GM19238 (cell line): ENCODE data around the gene DIABLO.
"Not testable (repeated sequence)": the region's sequence is repeated elsewhere in the genome, so short reads cannot be mapped to it uniquely, and the experiment has no call there.

Experiments
- DNase-seq: peaks from one replicate; pipeline ENCODE4 v3.0.0; 2011; ENCODE audit warnings: low spot score; ENCODE audit not compliant: insufficient read length

Gene DIABLO

GRCh38 chr12:122208073-122208820, 17.6 kb downstream of the DIABLO start:
- DNase-seq, result no peak

GRCh38 chr12:122207391-122207790, 18.5 kb downstream of the DIABLO start:
- no peak for DNase-seq

DNA sequence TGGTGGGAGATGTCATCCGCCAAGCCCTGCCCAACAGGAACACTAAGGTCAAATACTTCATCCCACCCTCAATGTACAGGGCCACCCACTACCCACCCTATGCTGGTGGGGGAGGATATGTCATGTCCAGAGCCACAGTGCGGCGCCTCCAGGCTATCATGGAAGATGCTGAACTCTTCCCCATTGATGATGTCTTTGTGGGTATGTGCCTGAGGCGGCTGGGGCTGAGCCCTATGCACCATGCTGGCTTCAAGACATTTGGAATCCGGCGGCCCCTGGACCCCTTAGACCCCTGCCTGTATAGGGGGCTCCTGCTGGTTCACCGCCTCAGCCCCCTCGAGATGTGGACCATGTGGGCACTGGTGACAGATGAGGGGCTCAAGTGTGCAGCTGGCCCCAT, 18.9 kb downstream of the DIABLO start:
- DNase-seq, result no peak

DNA sequence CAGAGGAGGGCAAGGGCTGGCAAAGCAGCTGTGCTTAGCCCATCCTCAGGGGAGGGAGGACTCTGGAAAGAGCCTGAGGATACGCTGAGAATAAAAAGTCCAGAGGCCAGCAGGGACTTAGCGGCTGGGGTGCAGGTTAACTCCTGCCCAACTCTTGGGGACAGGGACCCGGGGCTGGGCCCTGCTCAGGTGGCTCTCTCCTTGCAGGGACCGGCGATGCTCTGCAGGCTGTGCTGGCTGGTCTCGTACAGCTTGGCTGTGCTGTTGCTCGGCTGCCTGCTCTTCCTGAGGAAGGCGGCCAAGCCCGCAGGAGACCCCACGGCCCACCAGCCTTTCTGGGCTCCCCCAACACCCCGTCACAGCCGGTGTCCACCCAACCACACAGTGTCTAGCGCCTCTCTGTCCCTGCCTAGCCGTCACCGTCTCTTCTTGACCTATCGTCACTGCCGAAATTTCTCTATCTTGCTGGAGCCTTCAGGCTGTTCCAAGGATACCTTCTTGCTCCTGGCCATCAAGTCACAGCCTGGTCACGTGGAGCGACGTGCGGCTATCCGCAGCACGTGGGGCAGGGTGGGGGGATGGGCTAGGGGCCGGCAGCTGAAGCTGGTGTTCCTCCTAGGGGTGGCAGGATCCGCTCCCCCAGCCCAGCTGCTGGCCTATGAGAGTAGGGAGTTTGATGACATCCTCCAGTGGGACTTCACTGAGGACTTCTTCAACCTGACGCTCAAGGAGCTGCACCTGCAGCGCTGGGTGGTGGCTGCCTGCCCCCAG, 19.6 kb downstream of the DIABLO start:
- DNase-seq, result no peak

GRCh38 chr12:122205053-122205925, 20.6 kb downstream of the DIABLO start:
- DNase-seq, result no peak

DNA sequence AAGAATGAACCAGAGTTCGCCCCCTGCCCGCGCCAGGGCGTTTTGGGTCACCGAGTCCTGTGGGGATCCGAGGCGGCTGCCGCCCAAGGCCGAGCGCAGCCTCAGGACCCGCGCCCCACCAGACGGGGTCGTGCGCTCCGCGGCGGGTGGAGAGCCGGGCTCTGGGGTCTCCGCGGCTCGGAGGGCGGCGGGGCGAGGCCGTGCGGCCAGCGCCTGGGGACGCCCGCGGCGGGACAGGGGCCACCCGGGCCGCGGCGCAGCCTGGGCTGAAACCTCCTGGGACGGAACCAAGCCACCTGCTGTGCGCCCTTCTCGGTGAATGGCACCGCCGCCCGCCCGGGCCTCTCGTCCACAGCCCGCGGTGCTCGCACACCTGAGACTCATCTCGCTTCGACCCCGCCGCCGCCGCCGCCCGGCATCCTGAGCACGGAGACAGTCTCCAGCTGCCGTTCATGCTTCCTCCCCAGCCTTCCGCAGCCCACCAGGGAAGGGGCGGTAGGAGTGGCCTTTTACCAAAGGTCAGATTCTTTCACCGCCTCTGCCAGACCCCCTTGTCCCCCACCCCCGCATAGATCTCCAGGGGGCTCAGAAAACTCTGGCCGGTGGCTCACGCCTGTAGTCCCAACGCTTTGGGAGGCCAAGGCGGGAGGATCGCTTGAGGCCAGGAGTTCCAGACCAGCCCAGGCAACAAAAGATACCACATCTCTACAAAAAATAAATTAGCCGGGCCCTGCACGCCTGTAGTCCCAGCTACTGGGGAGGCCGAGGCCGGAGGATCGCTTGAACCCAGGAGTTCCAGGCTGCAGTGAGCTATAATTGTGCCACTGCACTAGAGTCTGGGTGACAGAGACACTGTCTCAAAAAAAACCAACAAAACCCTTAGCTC, 21.4 kb downstream of the DIABLO start:
- DNase-seq, result no peak

- peak; percentile 49 for DNase-seq
These were observed 22.3 kb downstream of the DIABLO start, which contains the start of gene B3GNT4 for GRCh38 chr12:122203301-122204166. B3GNT4 (plus strand) TSS chr12:122203709; CDS start chr12:122204619, 910 bp downstream.

- not testable (repeated sequence) for DNase-seq
These were observed 23.0 kb downstream of the DIABLO start for GRCh38 chr12:122202811-122203210.

GRCh38 chr12:122202017-122202416, 23.8 kb downstream of the DIABLO start:
- DNase-seq, result no peak

GRCh38 chr12:122201381-122201780, 24.5 kb downstream of the DIABLO start:
- no peak for DNase-seq

GRCh38 chr12:122200541-122201175, 25.2 kb downstream of the DIABLO start:
- no peak for DNase-seq

DNA sequence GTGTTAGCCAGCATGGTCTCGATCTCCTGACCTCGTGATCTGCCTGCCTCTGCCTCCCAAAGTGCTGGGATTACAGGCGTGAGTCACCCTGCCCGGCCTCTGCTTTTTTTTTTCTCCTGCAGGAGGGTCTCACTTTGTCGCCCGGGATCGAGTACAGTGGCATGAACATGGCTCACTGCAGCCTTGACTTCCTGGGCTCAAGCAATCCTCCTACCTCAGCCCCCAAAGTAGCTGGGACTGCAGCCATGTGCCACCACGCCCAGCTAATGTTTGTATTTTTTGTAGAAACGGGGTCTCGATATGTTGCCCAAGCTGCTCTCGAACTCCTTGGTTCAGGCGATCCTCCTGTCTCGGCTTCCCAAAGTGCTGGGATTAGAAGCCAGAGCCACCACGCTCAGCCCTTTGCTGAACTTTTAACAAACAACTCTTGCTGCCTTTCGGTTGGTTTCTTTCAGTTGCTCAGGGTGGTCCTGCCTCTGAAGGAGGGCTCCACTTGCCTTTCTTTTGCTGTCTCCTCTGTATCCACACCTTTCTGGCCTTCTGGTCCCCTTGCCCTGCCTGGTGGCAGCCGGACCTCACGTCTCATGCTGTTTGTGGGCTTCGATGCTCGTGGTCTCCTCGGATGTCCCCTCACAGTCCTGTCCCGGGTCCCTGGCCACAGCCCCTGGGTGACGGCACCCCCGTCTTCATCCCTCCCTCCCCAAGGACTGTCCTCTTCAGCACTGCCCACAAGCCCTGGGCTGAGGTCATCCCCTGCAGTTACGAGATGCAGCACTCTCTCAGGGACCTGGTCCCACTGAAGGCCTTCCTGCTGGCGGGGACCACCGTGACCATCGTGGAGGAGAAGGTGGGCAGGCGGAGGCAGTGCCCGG, 26.1 kb downstream of the DIABLO start:
- no peak for DNase-seq

DNA sequence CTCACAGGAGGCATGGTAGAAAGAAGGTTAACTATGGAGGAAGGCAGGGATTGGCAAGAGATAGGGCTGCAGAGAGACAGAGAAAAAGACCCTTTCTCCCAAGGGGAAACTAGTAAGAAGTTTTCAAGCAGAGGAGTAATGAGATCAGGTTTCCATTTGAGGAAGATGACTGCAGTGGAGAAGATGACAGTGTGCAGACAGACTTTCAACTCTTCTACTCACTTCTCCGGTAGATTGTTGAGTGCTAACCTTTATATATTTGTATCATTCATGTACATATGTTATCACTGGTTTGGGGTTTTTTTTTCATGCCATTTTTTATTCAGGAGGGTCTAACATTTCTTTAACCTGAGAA, 28.3 kb downstream of the DIABLO start:
- no peak for DNase-seq

- no peak for DNase-seq
These were observed 30.4 kb downstream of the DIABLO start for GRCh38 chr12:122195405-122195804.

- no peak for DNase-seq
These were observed 31.0 kb downstream of the DIABLO start for GRCh38 chr12:122194804-122195203.

GRCh38 chr12:122192441-122192840, 33.4 kb downstream of the DIABLO start:
- DNase-seq, result no peak

DNA sequence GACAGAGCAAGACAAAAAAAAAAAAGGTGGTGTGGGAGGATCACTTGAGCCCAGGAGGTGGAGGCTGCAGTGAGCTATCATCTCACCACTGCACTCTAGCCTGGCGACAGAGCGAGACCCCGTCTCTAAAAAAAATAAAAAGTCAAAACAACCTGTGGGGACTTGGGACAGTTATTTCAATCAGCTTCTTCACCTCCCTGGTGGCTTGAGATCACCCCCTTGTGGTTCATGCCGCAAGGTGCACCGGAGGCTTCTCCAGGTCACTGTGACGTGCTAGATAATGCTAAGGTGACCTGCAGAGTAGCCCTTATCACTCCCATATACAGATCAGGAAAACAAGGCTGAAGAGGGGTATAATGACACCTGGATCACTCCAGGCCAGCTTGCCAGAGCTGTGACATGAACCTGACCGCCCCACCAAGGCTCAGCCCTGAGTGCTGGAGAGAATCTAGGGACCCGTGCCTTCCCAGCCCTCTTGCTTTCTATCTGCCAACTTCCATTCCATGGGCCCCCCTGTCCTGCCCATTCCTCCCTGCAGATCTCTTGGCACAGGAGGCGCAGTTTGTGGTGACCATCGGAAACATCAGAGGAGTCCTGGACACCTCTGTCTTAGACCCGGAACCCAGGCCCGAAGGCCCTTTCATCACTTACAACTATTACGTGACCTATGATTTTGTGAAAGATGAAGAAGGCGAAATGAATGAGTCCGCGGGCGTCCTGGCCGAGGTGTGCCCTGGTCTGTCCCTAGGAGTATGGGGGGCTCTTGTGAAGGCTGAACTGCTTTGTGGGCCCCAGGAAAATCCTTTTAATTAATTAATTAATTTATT, 34.8 kb downstream of the DIABLO start:
- peak; percentile 77 for DNase-seq
